Measurements from ENCODE around the gene TMEM215.
"Not testable (repeated sequence)": the region's sequence is repeated elsewhere in the genome, so short reads cannot be mapped to it uniquely, and the experiment has no call there.

DNA sequence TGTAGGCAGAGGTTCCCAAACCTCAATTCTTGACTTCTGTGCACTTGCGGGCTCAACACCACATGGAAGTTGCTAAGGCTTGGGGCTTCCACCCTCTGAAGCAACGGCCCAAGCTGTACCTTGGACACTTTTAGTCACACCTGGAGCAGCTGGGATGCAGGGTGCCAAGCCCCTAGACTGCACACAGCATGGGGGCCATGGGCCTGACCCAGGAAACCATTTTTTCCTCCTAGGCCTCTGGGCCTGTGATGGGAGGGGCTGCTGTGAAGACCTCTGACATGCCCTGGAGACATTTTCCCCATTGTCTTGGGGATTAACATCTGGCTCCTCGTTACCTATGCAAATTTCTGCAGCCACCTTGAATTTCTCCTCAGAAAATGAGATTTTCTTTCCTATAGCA is 12.7 kb downstream of the TMEM215 start:
- TF ChIP-seq, protein P1, sequence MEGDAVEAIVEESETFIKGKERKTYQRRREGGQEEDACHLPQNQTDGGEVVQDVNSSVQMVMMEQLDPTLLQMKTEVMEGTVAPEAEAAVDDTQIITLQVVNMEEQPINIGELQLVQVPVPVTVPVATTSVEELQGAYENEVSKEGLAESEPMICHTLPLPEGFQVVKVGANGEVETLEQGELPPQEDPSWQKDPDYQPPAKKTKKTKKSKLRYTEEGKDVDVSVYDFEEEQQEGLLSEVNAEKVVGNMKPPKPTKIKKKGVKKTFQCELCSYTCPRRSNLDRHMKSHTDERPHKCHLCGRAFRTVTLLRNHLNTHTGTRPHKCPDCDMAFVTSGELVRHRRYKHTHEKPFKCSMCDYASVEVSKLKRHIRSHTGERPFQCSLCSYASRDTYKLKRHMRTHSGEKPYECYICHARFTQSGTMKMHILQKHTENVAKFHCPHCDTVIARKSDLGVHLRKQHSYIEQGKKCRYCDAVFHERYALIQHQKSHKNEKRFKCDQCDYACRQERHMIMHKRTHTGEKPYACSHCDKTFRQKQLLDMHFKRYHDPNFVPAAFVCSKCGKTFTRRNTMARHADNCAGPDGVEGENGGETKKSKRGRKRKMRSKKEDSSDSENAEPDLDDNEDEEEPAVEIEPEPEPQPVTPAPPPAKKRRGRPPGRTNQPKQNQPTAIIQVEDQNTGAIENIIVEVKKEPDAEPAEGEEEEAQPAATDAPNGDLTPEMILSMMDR (IDR thresholded peaks at IDR 0.05), result not testable (repeated sequence)
- TF ChIP-seq POLR2AphosphoS5 (IDR thresholded peaks at IDR 0.05); EP300 (IDR thresholded peaks at IDR 0.05); POLR2A (IDR thresholded peaks at IDR 0.05; ENCODE audit: low read depth): not testable (repeated sequence)
